Measurements from ENCODE around the gene EFHC1.
"Not testable (repeated sequence)": the region's sequence is repeated elsewhere in the genome, so short reads cannot be mapped to it uniquely, and the experiment has no call there.

The EFHC1 gene, protein sequence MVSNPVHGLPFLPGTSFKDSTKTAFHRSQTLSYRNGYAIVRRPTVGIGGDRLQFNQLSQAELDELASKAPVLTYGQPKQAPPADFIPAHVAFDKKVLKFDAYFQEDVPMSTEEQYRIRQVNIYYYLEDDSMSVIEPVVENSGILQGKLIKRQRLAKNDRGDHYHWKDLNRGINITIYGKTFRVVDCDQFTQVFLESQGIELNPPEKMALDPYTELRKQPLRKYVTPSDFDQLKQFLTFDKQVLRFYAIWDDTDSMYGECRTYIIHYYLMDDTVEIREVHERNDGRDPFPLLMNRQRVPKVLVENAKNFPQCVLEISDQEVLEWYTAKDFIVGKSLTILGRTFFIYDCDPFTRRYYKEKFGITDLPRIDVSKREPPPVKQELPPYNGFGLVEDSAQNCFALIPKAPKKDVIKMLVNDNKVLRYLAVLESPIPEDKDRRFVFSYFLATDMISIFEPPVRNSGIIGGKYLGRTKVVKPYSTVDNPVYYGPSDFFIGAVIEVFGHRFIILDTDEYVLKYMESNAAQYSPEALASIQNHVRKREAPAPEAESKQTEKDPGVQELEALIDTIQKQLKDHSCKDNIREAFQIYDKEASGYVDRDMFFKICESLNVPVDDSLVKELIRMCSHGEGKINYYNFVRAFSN

DNA sequence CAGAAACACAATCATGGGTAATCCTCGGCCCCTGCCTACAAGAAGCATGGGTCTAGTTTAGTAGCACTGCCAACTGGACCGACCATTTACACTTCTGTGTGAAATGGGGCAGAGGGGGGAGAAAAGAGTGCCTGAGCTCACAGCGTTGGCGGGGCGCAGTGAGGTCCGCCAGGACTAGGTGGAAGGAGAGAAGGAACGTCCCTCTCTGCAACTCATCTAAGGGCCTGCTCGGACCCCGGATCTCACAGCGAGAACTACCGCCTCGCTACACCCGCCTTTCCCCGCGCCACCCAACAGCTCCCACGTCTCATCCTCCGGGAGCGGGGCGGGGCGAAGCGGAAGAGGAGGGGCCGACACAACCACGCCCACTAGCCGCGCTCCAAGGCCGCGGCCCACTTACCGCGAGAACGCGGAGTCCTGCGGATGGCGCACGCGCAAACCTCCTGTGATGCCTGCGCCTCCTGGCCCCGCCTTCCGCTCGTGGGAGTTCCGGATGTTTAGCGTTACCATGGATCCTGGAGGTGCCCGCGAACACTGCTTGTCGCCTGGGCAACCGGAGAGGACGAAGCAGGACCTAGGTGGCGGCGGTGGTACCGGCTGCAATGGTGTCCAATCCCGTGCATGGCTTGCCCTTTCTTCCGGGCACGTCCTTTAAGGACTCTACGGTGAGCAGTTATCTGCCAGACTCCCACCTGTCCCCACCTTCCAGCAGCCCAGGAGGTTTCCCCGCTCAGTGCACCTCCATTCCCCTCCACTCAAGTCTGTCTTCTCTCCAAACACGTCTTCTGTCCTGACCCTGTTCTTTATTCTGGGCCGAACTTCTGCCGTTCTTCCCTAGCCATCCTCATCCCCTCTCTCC is at the start of gene EFHC1:
TSS of gene EFHC1 (plus strand) at position 534 of the 859 bp plus-strand sequence. CDS start at position 603, 69 bp downstream.
- peak; percentile 93 for DNase-seq

DNA sequence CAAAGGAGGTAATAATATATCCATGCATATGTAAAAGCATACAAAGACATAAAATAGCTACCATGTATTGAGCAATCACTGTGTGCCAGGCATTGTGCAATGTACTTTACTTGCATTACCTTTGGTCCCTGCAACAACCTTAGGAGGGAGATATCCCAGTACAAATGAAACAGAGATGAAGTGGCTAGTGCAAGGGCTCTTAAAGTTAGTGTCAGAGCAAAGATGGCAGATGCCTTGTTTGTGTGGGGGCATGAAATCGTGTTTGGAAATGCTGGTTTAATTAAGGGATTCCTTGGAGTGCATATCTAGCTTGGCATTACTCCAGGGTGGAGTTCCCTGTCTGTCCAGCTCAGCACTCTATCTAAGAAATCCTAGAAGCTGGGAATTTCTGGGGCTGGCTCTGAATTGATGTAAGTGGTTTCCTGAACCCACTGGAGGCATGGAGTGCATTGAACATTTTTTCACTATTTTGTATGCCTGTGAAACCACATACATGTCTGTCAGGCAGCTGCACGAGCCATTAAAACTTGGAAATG is 48.4 kb upstream of the EFHC1 start:
- DNase-seq: no peak

DNA sequence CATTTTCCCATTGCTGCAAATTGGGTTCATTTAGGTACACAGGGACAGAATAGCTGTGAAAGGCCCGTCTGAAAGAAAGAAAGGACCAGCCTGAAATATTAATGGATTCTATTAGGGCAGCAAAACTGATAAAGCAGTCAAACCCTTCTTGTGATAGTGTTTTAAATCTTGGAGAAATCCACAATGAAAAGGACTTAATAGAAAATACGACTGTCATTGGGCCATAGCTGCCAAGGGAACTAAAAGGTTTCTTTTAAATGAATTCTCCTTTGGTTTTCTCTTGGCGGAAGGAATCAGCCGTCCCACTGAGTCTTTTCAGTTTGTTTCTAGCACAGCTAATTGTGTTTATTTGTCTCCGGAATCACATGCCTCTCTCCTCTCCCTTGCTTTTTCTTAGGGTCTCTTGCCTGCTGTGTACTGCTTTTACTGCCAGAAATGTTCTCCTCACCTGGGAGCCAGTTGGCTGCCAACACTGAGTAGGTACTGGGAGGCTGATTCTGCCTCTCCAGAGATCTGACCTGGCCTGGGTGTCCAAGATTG is 46.9 kb upstream of the EFHC1 start:
- DNase-seq: no peak

DNA sequence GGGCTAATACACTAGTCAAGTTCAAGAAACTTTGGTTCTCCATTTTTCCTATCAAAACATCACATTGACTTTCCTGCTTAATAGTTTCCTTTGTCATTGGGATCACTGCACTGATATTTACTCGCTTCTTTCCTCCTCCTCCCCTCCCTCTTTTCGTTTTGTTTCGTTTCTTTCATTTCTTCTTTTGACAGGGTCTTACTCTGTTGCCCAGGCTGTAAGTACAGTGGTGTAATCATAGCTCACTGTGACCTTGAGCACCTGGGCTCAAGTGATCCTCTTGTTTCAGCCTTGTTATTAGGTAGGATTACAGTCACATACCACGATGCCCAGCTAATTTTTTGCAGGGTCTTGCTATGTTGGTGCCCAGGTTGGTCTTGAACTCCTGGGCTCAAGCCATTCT is 45.9 kb upstream of the EFHC1 start:
- no peak for DNase-seq

DNA sequence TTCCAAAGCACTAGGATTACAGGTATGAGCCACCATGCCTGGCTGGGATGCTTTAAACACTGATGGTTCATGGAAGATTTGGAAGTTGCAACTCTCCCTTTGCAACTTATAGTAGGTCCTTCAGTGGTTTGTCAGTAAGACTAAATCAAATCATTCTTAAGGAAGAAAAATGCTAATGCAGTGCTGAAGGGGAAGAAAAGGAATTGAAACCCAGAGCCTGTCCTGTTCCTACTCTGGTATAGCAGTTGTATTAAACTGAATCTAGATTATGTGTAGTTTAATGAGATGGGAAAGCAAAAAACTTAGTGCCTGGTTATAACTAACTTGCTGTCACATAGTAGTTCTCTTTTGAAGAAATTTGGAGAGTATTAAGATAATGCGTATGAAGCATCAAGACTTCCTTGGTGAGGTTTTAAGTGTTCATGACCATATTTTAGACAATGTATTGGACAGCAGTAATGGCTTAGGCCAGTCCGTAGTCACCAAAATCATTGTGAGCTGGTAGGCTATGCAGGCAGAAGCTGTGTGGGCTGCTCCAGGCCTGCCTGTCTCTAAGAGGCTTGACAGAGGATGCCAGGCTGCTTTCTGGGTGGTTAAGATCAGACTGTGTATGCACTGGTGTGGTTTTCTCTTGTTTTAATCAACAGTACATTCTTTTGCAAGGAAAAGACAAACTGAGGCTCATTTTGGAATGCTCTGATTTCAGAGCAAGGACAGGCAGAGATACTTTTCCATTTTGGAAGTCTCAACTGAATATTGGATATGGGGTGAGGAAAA is 44.2 kb upstream of the EFHC1 start:
- DNase-seq: no peak

DNA sequence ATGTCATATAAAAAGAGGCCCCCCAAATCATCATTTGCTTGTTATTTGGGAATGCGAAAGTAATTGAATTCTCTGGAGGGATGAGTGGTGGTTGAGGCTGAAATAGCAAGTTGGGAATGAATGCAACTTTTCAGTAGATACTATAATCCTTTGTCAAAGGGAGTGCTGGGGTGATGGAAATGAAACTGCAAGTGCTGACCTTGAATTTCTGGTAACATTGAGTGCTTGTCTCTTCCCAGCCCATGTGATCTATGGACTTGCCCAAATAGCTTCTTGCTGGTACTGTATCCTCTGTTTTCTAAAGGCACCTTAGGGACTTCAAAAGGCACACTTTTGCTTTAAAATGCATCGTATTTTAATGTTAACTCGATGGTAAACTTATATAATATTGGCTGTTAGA is 43.4 kb upstream of the EFHC1 start:
- DNase-seq: no peak

DNA sequence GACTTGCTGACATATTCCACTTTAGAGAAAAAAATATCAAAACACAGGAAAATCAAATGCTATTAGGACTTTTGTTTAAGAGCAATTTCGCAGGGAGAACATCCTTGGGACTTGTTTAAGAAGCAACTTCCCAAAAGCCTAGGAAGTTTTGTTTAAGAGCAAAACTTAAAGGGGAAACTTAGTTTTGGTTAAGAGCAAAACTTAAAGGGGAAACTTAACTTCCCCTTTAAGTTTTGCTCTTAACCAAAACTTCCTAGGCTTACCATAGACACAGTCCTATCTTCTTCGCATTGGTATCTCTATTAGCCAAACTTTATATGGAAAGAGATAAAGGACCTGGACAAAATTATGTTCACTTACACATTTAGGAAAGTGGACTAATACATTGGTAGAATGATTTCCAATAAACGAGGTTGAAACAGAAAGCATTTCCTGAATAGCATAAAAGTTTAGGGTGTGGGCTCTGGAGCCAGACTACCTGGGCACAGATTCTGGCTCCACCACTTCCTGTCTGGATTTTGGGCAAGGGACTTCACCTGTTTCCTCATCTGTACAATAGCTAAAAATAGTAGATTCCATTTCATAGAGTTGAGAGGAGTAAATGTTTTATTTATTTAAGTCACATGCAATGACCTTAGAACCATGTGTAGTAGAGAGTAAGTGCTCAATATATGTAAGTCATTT is 42.5 kb upstream of the EFHC1 start:
- no peak for DNase-seq

DNA sequence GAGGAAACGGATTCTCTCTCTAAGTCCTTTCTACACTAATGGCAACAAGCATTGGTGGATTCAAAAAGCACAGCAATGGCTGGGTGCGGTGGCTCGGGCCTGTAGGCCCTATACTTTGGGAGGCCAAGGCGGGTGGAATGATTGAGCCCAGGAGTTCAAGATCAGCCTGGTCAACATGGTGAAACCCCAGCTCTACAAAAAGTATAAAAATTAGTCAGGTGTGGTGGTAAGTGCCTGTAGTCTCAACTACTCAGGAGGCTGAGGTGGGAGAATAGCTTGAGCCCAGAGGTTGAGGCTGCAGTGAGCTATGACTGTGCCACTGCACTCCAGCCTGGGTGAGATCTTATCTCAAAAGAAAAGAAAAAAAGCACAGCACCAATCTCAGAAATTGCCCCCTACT is 38.9 kb upstream of the EFHC1 start:
- DNase-seq: no peak

DNA sequence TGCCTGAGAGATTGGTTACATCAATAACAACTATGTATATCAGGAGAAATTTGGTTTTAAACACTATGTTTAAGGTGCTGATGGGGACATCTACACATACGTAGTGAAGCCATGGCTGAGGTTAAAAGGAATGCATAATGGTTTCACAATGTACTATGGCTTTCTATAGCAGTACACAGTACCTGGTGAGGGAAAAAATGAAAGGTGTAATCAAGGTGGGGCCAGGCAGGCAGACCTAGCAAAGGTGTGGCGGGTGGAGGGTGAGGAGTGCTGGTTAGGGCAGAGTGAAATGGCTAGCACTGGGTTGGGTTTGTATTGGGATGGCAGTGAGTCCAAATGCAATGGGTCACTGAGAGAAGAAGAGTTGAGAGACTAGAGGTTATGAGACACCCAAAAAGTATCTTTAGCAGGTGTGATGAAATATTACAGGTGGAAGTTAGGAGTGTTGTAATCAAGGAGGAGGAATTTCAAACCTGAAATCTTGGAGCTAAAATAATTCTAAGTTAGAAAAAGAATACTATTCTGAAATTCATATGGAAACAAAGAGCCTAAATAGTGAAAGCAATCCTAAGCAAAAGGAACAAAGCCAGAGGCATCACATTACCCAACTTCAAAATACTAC is 35.9 kb upstream of the EFHC1 start:
- DNase-seq: no peak

DNA sequence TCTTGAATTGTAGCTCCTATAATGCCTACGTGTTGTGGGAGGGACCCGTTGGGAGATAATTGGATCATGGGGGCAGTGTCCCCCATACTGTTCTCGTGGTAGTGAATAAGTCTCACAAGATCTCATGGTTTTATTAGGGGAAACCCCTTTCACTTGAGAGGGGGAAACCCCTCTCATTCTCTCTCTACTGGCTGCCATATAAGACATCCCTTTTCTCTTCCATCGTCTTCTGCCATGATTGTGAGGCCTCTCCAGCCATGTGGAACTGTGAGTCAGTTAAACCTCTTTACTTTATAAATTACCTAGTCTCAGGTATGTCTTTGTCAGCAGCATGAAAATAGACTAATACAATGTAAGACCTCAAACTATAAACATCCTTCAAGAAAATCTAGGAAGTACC is 35.1 kb upstream of the EFHC1 start:
- no peak for DNase-seq

DNA sequence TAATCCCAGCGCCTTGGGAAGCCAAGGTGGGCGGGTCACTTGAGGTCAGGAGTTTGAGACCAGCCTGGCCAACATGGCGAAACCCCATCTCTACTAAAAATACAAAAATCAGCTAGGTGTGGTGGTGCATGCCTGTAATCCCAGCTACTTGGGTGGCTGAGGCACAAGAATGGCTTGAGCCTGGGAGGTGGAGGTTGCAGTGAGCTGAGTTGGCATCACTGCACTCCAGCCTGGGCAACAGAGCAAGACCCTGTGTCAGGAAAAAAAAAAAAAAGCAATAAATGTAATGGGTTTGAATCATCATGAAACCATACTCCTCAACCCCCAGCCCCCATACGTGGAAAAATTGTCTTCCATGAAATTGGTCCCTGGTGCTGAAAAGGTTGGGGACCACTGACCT is 32.0 kb upstream of the EFHC1 start:
- DNase-seq: not testable (repeated sequence)

DNA sequence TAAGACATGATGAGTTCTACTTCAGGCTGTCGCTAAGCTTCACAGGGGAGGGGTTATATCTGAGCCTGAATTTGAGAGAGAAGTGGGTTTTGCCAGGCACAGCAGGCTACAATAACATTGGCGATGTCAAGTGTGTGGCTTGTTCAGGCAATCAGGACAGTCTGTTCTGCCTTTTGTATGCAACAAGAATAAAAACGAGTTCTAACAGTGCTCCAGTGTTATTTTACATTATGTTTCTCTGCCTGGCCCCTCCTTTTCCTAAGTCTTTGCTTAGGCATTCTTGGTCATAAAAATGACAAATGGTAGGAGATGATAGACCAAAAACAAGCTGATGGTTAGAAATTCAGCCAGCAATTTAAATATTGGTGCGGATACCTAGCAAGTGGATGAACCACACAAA is 31.4 kb upstream of the EFHC1 start:
- DNase-seq: no peak

DNA sequence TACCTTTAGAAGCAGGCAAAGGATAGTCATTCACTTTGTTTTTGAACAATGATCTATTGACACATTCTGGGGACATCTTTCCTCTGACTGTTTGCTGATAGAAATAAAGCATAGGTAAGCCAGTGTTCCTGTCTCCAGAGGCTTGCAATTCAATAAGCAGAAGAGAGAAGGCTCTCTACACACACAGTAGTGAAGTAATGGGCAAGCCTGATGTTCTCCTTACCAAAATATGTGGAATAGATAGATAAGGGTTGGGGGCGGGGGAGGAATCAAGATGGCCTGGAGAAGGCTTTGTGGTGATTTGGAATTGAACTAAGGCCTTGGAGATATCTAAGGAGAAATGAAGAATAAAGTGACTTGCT is 30.9 kb upstream of the EFHC1 start:
- no peak for DNase-seq

DNA sequence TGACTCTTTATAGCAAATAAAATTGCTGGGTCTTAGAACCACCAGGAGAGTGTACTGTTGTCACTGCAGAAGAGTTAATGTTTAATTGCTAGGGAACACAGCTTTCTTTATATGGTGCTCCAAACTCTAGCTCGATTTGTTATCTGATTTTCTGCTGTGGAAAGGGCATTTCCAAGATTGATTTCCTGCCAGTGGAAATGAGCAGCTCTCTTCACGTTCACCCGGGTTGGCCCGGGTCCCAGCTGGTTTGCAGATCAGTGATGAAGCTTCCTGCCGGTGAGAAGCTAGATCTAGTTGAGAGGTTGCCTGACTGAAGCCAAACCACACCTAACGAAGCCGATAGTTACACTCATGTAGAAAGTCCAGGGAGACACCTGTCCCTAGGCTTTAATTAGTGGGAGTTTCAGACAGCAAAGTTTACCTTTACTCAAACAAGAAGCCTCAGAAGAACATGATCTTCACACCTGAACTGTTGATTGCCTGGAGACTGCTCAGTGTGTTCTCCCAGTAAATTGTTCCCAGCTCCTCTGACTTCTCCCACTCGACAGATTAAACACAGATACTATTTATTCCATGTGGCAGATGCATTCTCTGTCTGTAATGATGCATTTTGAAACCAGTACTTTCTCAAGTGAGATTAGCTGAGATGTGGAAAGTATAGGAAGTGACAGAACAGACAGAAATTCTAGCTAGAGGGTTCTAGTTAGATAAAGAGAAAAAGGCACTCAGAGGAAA is 30.3 kb upstream of the EFHC1 start:
- DNase-seq: no peak

DNA sequence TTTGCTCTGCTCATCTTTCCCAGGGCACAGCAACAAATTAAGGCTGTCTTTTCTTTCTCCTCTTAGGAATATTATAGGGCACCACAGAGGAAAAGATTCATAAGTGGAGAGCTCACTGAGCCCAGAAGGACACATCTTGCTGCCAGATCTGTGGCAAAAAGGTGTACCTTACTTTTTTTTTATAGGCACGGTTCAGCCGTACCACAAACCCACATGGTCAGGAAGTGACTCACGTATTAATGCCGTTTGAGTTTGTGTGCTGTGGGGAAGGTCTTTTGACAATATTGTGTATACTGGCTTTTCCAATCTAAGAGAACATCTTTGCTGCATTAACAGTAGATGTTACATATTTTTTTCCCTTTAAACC is 29.8 kb upstream of the EFHC1 start:
- no peak for DNase-seq

DNA sequence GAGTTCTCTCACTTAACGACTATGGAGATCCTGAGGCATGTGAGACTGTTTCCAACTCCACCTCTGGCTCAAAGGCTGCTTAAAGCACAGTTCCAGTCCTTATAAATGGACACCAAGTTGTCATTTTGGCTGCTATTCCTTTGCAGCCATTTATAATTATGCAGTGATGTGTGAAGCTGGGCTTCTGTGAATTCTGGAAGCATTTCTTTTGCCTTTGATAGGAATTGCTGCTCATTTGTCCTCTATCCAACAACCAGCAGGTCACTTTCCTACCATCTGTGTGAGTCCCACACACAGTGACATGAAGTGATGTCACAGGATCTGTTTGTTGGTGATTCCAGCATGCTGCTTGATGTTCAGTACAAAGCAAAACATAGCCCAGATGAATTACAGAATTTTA is 28.5 kb upstream of the EFHC1 start:
- no peak for DNase-seq

DNA sequence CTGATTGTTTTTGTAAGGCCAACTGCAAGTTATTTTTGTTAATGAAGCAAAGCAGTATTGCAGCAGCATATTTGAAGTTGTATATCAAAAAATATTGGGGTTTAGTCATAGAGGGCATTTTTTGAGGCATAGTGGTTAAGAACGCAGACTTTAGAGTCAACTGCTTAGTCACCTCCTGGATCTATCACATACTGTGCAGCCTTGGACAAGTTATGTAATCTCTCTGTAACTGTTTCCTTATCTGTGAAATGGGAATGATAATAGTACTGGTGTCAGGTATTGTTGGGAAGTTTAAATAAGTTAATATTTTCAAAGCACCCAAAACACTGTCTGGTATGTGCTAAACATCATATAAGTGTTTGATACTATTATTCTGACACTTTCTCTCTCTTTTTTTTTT is 27.2 kb upstream of the EFHC1 start:
- no peak for DNase-seq

DNA sequence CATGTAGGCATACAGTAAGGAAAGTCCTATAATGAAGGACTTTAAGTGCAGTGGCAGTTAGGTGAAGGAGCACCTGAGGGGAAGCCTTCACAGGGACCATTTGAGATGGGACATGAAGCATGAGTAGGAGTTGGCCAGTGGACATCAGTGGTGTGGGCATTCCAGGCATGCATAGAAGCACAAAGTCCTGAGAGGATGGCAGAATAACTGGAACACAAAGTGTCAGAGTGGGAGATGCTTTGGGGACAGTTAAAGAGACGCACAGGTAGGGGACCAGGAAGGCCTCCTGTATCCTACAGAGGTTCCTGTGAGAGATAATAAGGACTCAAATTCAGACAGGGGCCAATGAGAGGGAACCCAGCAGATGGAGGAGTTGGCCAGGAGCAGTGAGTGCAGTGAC is 26.4 kb upstream of the EFHC1 start:
- no peak for DNase-seq

DNA sequence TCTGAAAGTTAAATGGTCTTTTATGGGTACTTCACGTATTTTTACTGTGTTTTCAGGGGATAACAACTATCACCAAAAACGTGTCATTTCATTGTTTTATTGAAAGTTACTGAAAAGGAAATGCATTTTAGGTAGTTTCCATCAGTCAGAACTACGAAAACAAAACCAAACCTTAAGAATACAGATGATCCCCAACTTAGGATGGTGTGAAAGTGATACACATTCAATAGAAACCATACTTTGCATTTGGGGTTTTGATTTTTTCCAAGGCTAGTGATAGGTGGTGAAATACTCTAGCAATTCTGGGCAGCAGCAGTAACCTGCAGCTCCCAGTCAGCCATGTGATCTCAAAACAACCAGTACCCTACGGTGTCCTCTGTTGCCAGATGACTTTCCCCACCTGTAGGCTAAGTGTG is 25.9 kb upstream of the EFHC1 start:
- no peak for DNase-seq

DNA sequence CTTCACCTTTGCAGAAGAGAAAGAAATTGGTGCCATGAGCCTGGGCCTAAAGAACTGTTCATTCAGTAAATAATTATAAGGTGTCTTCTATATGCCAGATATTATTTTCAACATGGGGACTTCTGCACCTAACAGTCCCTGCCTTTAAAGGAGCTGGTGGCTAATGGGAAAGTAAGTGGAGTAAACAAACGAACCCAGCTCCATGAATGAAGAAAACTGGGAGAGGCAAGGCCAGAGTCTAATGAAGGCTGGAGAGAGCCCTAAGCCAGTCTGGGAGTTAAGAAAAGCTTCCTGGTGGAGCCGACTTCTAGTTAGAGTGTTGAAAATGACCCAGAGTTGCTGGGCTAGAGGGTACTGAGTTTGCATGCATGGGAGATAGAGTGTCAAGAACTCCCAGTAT is 24.2 kb upstream of the EFHC1 start:
- DNase-seq: no peak

Measured in NCI-H1417 treated with DMSO at 0.1 percent for 48 hours (cell line).